ENCODE measurements around the gene ITPA. TPM values are rescaled to one million over a fixed set of nuclear protein-coding genes. Genes with fewer than 3 reads are reported as not detected.

ITPA gene
- total RNA-seq, 1 experiment from 2014 or later, result 77.3 TPM

- no peaks in the 10 kb centered on the region for H3K9me3 ChIP-seq (ENCODE audit: control insufficient read depth in 1 of 2, insufficient read depth in 1 of 2, low read depth in 1 of 2, low read length in 2 of 2)
- H3K79me2 ChIP-seq (ENCODE audit: insufficient read depth, low read length), result no peaks in the 10 kb centered on the region
- H3K9ac ChIP-seq (ENCODE audit: low read length), result no peak overlapping the region
- no peak overlapping the region for H3K4me3 ChIP-seq (replicated peaks in 1 of 2; ENCODE audit: low read depth in 1 of 2, low read length in 2 of 2)
- no TSS peak for BruUV-seq (replicated peaks)
- POLR2A ChIA-PET, result no interaction called here
- H2AFZ ChIP-seq (ENCODE audit: low read depth, low read length, poor library complexity, severe bottlenecking), result no peak overlapping the region
- no peak overlapping the region for H3K27ac ChIP-seq (ENCODE audit: low read depth, low read length)
- H3K27me3 ChIP-seq (ENCODE audit: insufficient read depth, low read length), result no peaks in the 10 kb centered on the region
- DNase-seq (ENCODE audit: low read depth, low spot score) (no peak), ATAC-seq (no peak)
- H3K4me2 ChIP-seq (ENCODE audit: low read length), result peak overlapping the region; percentile 100
- no peaks in the 10 kb centered on the region for H3K36me3 ChIP-seq (ENCODE audit: control insufficient read depth in 1 of 2, insufficient read depth in 2 of 2, low read length in 2 of 2)
- CTCF ChIA-PET, result no interaction called here
- intact Hi-C loops (cut with micrococcal nuclease), result no loop called here
- TF ChIP-seq RAD21 (IDR thresholded peaks at IDR 0.05; ENCODE audit: low read depth) (no peak), TCF7L2 (IDR thresholded peaks at IDR 0.05; ENCODE audit: borderline replicate concordance, extremely low read depth, insufficient read depth, insufficient read length) (no peak), CTCF (IDR thresholded peaks at IDR 0.05 in 2 of 3, conservative IDR thresholded peaks at IDR 0.05 in 1 of 3; ENCODE audit: borderline replicate concordance in 1 of 3, insufficient read depth in 1 of 3, low read depth in 2 of 3, low read length in 2 of 3) (no peak), ZNF274 (IDR thresholded peaks at IDR 0.05; ENCODE audit: low read depth, low read length) (no peak)
- H3K9me2 ChIP-seq (ENCODE audit: insufficient read depth), result no peaks in the 10 kb centered on the region
- H4K20me1 ChIP-seq (ENCODE audit: insufficient read depth), result no peaks in the 10 kb centered on the region
- peaks cover 7 to 24% of the 10 kb centered on the region in 2 experiments; a peak in 3 of 4 replicates for H3K4me1 ChIP-seq (ENCODE audit: control insufficient read depth in 1 of 2, insufficient read depth in 2 of 2, low read length in 2 of 2)
- RAD21 ChIA-PET (ENCODE audit: low non-redundant PET in 1 of 2, low total read pairs in 2 of 2, uncharacterized antibody in 2 of 2, unreplicated experiment in 2 of 2), result no interaction called here
Measured at GRCh38 chr20:3175270-3175669, 34.0 kb upstream of the ITPA start.

GRCh38 chr20:3177746-3178485 lies 31.4 kb upstream of the ITPA start:
- H3K4me1 ChIP-seq (ENCODE audit: control insufficient read depth in 1 of 2, insufficient read depth in 2 of 2, low read length in 2 of 2), result peaks cover 4 to 20% of the 10 kb centered on the region in 2 experiments; a peak in 2 of 4 replicates
- ATAC-seq, result no peak
- no peak overlapping the region for H3K27ac ChIP-seq (ENCODE audit: low read depth, low read length)
- H3K36me3 ChIP-seq (ENCODE audit: control insufficient read depth in 1 of 2, insufficient read depth in 2 of 2, low read length in 2 of 2), result no peaks in the 10 kb centered on the region
- H4K20me1 ChIP-seq (ENCODE audit: insufficient read depth), result no peaks in the 10 kb centered on the region
- intact Hi-C loops (cut with micrococcal nuclease), result no loop called here
- CTCF ChIA-PET, result no interaction called here
- POLR2A ChIA-PET, result no interaction called here
- H3K9ac ChIP-seq (ENCODE audit: low read length), result no peak overlapping the region
- RAD21 ChIA-PET (ENCODE audit: low non-redundant PET in 1 of 2, low total read pairs in 2 of 2, uncharacterized antibody in 2 of 2, unreplicated experiment in 2 of 2), result no interaction called here
- no peaks in the 10 kb centered on the region for H3K9me3 ChIP-seq (ENCODE audit: control insufficient read depth in 1 of 2, insufficient read depth in 1 of 2, low read depth in 1 of 2, low read length in 2 of 2)
- no peaks in the 10 kb centered on the region for H3K79me2 ChIP-seq (ENCODE audit: insufficient read depth, low read length)
- no TSS peak for BruUV-seq (replicated peaks)
- no peaks in the 10 kb centered on the region for H3K27me3 ChIP-seq (ENCODE audit: insufficient read depth, low read length)
- no peak overlapping the region for H3K4me3 ChIP-seq (replicated peaks in 1 of 2; ENCODE audit: low read depth in 1 of 2, low read length in 2 of 2)
- H3K4me2 ChIP-seq (ENCODE audit: low read length), result no peak overlapping the region
- no peaks in the 10 kb centered on the region for H3K9me2 ChIP-seq (ENCODE audit: insufficient read depth)
- no peak overlapping the region for H2AFZ ChIP-seq (ENCODE audit: low read depth, low read length, poor library complexity, severe bottlenecking)
- DNase-seq (ENCODE audit: low read depth, low spot score), result no peak
- TF ChIP-seq TCF7L2 (IDR thresholded peaks at IDR 0.05; ENCODE audit: borderline replicate concordance, extremely low read depth, insufficient read depth, insufficient read length), result no peak

All from HCT116 (cell line).